T1000 (cell line): Measurements from ENCODE around the gene GTSF1L.

Experiments
- DNase-seq: peaks from one replicate; lab custom pipeline; 2025; ENCODE audit warnings: mixed read lengths; lab: John Stamatoyannopoulos, UW

Gene GTSF1L

DNA sequence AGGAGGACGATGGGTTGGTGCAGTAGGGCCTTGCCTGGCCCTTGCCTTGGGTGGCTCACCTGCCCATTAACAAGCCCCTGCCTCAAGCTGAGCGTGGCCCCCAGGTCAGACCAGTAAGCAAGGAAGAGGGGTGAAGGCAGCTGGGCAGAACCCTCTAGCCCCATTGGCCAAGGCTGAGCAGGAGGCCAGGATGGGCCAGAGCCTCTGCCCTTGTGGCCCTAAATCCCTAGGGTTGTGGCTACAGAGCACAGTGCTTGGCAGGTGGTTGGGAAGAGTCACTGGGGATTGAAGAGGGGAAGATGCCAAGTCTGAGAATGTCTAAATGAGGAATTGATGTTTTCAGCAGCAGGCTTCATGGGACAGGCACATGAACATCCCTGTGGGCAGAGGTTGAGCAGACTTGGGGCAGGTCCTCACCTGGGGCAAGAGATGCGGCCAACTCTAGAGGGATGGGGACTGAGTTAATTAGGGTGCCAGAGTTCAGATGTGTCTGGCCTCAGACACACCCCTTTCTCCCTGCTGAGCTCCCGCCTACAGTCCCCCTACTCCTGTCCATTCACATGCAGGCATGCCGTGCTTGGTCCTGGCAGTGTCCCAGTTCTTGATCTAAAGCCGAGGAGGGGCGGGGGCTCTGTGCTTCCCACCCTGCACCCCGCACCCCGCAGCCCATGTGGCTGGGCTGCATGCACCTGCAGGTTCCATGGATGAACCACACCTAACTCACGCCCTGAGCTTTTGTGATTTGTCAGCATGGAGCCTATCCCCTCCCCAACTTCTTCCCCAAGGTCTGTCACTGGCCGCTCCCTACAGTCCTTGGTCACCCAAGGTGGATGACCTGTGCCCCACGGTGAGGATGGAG is 9.8 kb downstream of the GTSF1L start:
- DNase-seq = no peak

DNA sequence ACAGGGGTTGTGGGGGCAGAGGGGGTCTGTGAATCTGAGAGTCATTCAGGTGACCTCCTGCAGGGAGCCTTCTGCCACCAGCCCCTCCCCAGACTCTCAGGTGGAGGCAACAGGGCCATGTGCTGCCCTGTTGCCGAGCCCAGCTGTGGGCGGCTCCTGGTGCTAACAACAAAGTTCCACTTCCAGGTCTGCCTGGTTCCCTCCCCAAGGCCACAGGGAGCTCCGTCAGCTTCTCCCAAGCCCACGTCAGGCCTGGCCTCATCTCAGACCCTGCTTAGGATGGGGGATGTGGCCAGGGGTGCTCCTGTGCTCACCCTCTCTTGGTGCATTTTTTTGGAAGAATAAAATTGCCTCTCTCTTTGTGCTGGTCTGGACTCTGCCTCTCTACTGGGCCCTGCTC is 10.7 kb downstream of the GTSF1L start:
- DNase-seq = no peak

DNA sequence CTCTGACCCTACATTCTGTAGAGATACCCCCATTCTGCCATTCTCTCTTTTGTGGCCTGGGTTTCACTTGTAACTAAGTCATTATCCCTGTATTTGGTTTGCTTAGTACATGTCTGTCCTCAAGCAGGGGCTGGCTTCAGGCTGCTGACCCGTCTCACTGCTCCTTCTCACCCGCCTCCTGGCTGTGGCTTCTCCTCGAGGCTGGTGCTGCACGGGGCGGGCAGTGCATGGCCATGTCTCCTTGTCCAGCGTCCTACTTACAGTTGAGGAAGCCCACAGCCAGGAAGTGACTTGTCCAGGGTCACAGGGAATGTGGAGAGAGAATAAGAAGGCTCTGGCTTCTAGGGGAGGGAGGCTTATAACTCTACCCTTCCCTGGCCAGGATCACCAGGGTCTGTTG is 11.3 kb downstream of the GTSF1L start:
- DNase-seq = no peak

DNA sequence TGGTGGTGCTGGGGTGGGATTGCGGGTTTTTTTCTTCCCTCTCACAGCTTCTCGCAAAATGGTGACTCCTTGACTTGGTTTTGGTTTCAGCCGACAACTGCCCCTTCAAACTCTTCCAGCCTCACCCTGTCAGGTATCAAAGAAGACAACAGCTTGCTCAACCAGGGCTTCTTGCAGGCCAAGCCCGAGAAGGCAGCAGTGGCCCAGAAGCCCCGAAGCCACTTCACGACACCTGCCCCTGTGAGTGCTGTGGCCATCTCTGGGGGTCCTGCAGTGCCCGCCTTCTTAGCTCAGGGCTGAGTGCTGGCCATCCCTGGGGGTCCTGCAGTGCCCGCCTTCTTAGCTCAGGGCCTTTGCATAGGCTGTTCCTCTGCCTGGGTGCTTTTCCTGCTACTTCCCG is 11.8 kb downstream of the GTSF1L start:
- DNase-seq = no peak

DNA sequence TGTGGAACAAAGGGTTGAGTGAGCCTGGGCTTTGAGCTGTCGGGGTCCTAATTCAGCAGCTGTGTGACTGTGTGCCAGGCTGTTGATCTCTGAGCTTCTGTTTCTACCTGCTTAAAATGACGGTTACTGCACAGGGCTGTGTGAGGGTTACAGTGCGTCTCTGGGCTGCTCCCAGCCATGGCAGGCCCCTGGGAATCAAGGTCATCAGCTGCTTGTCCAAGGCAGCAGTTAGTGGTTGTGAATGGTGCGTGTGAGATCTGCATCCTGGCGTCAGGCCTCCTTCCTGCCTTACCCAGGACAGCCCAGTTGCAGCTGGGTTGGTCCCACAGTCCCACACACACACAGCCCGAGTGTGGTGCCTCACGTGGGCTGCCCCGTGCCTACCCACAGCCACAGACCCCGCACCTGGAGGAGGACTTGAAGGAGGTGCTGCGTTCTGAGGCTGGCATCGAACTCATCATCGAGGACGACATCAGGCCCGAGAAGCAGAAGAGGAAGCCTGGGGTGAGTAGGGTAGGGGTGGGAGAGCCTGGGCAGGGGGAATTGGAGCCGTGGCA is 15.6 kb downstream of the GTSF1L start:
- DNase-seq = no peak

DNA sequence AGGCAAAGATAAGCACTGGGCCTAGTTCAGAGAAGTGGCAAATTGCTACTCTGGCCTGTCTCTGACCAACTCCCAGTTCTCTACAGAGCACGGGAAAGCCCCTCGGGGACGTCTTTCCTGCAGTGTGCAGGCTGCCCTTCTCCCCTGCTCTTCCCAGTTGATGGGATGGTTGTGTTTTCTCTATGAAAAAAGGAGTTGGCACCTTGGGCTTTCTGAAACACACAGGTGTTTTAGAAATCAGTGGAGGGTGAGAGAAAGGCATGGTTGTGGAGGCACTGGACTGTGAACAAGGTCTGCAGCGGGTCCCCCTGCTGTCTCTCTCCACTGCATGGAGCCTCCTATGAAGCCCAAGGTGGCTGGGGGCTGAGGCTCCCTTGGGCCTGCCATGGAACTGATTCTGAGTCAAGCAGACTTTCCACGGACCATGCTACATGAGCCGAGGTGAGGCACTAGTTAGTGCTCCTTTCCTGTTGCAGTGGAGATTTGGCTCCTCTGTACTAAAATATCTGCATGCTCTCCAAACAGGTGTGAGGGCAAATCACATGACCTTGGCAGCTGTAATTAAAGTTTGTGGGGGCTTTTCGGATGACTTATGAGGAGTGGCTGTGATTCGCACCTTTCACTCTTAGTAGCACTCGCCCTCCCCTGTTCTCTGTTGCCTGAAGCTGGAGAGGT is 16.3 kb downstream of the GTSF1L start:
- no peak for DNase-seq

DNA sequence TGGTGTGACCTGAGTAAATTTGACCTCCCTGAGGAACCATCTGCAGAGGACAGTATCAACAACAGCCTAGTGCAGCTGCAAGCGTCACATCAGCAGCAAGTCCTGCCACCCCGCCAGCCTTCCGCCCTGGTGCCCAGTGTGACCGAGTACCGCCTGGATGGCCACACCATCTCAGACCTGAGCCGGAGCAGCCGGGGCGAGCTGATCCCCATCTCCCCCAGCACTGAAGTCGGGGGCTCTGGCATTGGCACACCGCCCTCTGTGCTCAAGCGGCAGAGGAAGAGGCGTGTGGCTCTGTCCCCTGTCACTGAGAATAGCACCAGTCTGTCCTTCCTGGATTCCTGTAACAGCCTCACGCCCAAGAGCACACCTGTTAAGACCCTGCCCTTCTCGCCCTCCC is 24.3 kb downstream of the GTSF1L start:
- DNase-seq = no peak

DNA sequence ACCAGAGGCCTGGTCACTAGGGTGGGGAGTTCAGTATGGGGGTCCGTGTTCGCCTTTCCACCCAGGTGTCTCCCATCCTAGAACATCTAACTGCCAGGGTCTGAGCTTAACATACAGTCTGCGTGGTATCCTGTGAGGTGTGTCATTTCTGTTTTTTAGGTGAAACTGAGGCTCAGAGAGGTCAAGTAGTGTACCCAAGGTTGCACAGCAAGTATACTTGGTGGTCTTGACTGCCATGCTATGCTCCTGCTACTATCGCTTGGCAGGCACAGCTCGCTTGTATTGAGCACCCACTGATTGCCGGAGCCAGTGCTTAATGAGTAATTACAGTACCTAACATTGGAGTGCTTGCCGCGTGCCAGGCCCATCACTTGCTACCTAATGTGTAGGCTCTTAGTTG is 26.2 kb downstream of the GTSF1L start:
- no peak for DNase-seq

DNA sequence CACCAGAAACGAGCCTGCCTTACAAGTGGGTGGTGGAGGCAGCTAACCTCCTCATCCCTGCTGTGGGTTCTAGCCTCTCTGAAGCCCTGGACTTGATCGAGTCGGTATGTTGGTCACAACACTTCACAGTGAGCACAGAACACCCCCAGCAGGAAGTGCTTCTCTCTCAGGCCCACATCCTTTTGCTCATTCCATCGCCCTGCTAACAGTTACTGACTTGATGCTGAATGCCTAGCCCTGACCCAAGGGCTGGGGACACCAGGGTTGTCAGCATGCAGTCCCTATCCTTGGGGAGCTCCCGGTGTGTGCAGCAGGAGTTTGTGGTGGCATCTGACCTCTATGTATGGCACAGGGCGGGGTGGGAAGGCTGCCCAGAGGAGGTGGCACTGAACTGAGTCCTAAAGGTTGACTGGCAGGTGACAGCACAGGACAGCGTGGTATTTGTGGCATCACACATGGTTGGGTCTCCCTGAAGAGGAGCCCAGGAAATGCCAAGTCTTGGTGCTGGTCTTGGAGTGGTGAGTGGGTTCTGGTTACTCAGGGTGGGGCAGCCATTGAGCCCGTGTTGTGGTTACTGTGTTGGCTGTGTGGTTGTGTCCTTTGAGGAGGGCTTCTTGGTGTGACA is 26.7 kb downstream of the GTSF1L start:
- DNase-seq = no peak

DNA sequence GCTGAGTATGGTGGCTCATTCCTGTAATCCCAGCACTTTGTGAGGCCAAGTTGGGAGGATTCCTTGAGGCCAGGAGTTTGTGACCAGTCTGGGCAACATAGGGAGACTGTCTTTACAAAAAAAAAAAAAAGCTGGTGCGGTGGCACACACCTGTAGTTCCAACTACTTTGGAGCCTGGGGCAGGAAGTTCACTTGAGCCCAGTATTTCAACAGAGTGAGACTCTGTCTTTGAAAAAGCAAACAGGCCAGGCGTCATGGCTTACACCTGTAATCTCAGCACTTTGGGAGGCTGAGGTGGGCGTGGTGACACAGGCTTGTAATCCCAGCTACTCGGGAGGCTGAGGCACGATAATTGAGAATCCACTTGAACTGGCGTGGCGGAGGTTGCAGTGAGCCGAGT is 31.2 kb downstream of the GTSF1L start:
- DNase-seq = no peak

DNA sequence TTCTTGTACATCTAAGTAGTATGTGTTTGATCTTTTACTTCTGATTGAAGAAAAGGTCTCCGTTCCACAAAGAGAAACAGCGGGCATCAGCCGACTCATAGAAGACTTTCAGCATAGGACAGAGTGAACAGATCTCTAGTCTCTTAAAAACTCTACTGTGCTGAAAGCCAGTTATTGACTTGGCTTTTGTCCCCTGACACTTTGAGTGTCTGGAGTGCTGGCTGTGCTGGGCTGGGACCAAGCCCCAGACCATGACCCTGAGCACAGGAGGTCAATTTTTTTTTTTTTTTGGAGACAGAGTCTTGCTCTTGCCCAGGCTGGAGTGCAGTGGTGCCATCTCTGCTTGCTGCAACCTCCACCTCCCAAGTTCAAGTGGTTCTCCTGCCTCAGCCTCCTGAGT is 32.0 kb downstream of the GTSF1L start:
- DNase-seq = no peak

DNA sequence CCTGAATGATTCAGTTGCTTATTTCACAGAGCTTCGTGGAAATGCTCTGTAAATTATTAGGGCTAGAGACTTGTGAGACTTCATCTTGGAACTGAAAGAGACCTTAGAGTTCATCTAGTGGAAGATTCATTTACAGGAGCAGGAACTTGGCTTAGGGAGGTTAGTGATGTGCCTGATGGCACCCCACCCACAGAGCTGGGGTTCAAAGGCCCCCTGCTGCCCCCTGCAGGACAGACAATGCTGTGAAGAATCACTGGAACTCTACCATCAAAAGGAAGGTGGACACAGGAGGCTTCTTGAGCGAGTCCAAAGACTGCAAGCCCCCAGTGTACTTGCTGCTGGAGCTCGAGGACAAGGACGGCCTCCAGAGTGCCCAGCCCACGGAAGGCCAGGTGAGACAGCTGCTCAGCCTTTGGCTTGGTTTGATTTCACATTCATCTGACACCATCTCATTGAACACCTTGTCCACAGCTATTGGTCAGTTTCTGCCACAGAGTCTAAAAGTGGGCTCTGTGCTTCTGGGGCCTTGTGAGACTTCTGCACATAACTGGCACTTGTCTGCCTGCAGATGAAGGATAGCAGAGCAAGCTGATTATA is 34.8 kb downstream of the GTSF1L start:
- DNase-seq = peak; percentile 22

DNA sequence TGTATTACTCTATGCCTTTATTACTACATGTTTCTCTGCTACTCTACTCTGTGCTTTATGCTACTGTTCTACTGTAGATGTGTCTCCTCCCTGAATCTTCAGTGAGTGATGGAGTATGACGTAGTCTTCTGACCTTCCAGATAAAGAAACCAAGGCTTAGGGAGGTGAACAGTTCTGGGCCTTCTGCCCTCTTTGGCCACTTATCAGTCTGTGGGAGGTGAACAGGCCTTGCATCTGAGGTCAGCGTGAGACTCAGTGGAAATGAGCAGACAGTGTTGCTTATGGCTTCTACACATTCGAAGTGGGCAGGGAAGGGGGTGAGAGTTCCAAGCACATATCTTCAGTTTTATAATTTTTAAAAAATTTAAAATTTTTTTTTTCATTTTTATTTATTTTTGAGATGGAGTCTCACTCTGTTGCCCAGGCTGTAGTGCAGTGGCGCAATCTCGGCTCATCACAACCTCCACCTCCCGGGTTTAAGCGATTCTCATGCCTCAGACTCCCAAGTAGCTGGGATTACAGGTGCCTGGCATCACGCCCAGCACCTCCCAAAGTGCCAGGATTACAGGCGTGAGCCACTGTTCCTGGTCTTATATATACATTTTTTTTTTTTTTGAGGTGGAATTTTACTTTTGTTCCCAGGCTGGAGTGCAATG is 35.7 kb downstream of the GTSF1L start:
- DNase-seq = no peak

DNA sequence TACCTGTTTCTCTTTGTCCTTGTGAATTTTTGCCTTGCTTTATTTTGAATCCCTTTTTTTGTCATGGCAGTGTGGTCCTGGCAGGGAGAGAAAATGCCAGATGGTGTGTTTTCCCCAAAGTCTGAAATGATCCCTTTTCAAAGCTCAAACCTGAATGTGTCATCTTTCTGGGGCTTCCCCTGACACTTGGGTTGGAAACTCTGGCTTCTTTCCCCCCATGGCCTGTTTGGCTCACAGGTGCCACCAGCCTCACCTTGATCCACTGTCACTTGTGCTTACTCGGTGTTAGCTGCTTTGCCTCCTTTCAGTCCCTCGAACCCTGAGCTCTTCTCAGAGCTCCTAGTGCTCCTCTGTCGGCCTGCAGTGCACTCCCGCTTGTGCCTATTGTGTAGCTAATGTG is 37.6 kb downstream of the GTSF1L start:
- DNase-seq = no peak

DNA sequence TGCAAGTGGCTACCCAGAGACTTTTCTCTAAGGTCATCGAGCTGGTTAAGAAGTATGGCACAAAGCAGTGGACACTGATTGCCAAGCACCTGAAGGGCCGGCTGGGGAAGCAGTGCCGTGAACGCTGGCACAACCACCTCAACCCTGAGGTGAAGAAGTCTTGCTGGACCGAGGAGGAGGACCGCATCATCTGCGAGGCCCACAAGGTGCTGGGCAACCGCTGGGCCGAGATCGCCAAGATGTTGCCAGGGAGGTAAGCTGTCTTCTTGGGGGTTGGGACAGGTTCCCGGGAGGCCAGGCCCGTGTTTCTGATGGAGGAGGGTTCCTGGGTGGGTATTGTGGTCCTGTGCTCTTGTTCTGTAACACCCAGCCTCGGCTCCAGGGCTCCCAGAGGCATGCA is 40.0 kb downstream of the GTSF1L start:
- no peak for DNase-seq

DNA sequence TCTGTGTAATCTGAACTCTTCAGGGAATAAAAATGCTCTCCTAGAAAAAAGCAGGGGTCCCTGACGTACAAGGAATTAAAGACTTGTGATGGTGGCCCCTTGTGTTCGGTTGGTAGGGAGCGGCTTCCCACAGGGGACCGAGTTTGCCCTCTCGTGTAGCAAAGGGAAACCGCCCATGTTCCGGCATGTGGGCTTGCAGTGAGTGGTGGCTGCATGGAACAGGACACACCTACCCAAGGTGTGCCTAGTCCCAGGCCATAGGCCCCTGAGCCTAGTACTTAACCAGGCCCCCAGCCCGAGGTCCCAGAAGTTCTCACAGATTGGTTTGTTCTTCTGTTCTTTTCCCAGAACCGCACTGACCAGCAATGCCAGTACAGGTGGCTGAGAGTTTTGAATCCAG is 44.4 kb downstream of the GTSF1L start:
- DNase-seq = no peak

DNA sequence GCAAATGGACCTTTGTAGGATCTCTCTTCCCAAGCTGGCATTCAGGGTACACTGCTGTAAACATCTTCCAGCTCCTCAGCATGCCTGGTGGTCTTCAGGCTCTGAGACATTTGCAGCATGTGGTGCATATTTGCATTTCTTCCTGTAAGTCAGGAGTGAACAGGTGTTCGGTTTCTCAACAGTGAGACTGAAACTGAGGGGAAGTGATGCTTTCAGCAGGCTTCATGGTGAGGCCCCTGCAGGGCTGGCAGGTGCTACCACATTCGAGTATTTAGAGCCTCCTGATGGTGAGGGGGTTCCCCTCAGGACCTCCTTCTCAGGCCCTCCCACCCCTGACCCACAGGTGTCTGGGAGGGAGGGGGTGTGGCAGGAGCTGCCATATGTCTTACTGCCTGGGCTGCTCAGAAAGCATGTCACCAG is 44.8 kb downstream of the GTSF1L start:
- DNase-seq = no peak

DNA sequence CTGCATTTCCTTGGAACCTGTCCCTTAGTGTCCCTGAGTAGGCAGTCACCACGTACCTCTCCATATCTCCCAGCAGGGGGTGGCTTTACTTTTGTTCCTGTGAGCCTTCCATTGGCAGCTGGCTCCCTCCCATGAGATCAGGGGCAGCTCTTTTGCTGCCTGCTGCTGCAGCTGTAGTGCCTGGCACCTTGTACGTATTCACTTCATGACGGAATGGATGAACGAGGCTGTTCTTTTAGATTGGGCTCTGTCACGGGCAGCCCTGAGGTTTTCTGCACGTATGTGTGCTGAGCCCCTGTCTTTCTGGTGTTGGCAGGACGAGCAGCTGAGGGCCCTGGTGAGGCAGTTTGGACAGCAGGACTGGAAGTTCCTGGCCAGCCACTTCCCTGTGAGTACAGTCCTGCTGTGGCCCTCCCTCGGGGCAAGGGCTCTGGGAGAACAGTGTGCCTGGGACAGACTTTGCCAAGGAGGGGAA is 45.3 kb downstream of the GTSF1L start:
- no peak for DNase-seq

DNA sequence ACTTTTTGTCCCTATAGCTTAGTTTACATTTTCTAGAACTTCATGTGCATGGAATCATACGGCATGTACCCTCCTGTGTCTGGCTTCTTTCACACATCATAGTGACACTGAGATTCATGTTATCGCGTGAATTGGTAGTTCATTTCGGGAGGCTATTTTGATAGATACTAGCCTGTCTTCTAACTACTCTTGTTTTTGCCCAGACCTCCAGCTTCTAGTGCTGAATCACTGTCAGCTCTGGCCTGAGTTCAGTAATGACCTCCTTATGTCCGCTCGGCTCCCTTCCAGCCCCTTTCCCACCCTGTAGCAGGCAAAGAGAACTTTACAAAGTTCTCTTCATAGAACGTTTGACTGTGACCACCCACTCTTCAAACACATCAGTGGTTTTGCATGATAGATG is 45.8 kb downstream of the GTSF1L start:
- no peak for DNase-seq

DNA sequence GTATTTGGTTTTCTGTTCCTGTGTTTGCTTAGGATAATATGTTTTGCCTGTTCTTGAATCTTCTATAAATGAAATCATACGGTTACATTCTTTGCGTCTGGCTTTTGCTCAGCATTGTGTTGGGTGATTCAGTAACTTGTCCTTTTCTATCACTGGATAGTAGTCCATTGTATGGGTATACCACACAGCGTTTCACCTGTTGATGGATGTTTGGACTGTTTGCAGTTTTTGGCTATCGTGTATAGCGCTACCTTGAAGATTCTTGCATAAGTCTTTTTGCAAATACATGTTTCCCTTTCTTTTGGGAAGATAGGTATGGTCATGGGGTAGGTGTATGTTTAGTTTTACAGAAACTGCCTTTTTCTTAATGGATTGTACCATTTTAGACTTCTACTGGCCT is 50.4 kb downstream of the GTSF1L start:
- no peak for DNase-seq
